Stimulated activated CD8-positive, alpha-beta memory T cell treated with anti-CD3 and anti-CD28 coated beads, Interleukin-15, amount 100 ng/mL, for 4 hours (primary cell): Measurements from ENCODE around the gene RWDD4.
"Not testable (repeated sequence)": the region's sequence is repeated elsewhere in the genome, so short reads cannot be mapped to it uniquely, and the experiment has no call there.

Experiments
- DNase-seq, 2 donors: peaks; one replicate each; pipeline ENCODE4 v3.0.0-alpha.2; 2020; ENCODE audit warnings: low read depth in 2 of 2

The RWDD4 gene

GRCh38 chr4:183635741-183636140, 23.2 kb downstream of the RWDD4 start:
- DNase-seq, result no peak

- DNase-seq, result no peak
These were observed 23.7 kb downstream of the RWDD4 start for GRCh38 chr4:183635321-183635720.

- DNase-seq, result no peak
These were observed 25.2 kb downstream of the RWDD4 start for GRCh38 chr4:183633476-183634400.

- no peak for DNase-seq
These were observed 26.3 kb downstream of the RWDD4 start for GRCh38 chr4:183632689-183633088.

GRCh38 chr4:183631577-183632198, 27.3 kb downstream of the RWDD4 start:
- DNase-seq, result no peak

- no peak for DNase-seq
These were observed 30.9 kb downstream of the RWDD4 start for GRCh38 chr4:183627979-183628588.

GRCh38 chr4:183627286-183627685, 31.7 kb downstream of the RWDD4 start:
- not testable (repeated sequence) for DNase-seq

GRCh38 chr4:183626168-183626567, 32.8 kb downstream of the RWDD4 start:
- DNase-seq, result no peak

- no peak for DNase-seq
These were observed 34.4 kb downstream of the RWDD4 start for GRCh38 chr4:183624548-183624947.

- no peak for DNase-seq
These were observed 37.1 kb downstream of the RWDD4 start for GRCh38 chr4:183621875-183622274.

GRCh38 chr4:183620421-183620820, 38.6 kb downstream of the RWDD4 start:
- DNase-seq, result no peak

- DNase-seq, result no peak
These were observed 40.3 kb downstream of the RWDD4 start for GRCh38 chr4:183618681-183619080.

GRCh38 chr4:183617075-183617474, 41.9 kb downstream of the RWDD4 start:
- no peak for DNase-seq

- DNase-seq, result no peak
These were observed 46.4 kb downstream of the RWDD4 start for GRCh38 chr4:183612329-183613250.

- no peak for DNase-seq
These were observed 47.7 kb downstream of the RWDD4 start for GRCh38 chr4:183611210-183611830.

- DNase-seq, result no peak
These were observed 48.4 kb downstream of the RWDD4 start for GRCh38 chr4:183610613-183611012.

- no peak for DNase-seq
These were observed 49.0 kb downstream of the RWDD4 start for GRCh38 chr4:183610033-183610432.

- DNase-seq, result no peak
These were observed 49.8 kb downstream of the RWDD4 start for GRCh38 chr4:183609151-183609550.

GRCh38 chr4:183607894-183608293, 51.1 kb downstream of the RWDD4 start:
- DNase-seq, result no peak

- DNase-seq, result no peak
These were observed 56.4 kb downstream of the RWDD4 start for GRCh38 chr4:183602557-183603027.

GRCh38 chr4:183601381-183601780, 57.6 kb downstream of the RWDD4 start:
- DNase-seq, result no peak
